Esophagus muscularis mucosa (tissue), 4 donors: Measurements from ENCODE around the gene CHST12. TPM values are rescaled to one million over a fixed set of nuclear protein-coding genes. Genes with fewer than 3 reads are reported as not detected.

Experiments
- DNase-seq: peaks from one replicate; pipeline ENCODE4 v3.0.0-alpha.2; 2017; ENCODE audit errors: extremely low spot score
- H3K27ac ChIP-seq, 4 donors: fragments of 200-600 bp; sonication (generic); replicated peaks in 1 of 4; 1 replicate in 3 of 4; 2 replicates in 1 of 4; pipeline ENCODE4 v1.5.1; 2016 to 2019; ENCODE audit warnings: mild to moderate bottlenecking in 1 of 4
- H3K27me3 ChIP-seq, 4 donors: fragments of 200-600 bp; sonication (generic); one replicate each; pipeline versions ENCODE4 v1.5.1 to v1.6.0; 2016 to 2019
- H3K36me3 ChIP-seq, 4 donors: fragments of 200-600 bp; sonication (generic); one replicate each; pipeline ENCODE4 v1.5.1; 2016 to 2019
- H3K4me1 ChIP-seq, 4 donors: fragments of 200-600 bp; sonication (generic); one replicate each; pipeline ENCODE4 v1.5.1; 2016 to 2019
- H3K4me3 ChIP-seq, 4 donors: fragments of 200-600 bp; sonication (generic); 1 replicate in 2 of 4; 2 replicates in 2 of 4; pipeline ENCODE4 v1.5.1; 2016 to 2019; ENCODE audit warnings: mild to moderate bottlenecking in 4 of 4, moderate library complexity in 1 of 4
- H3K9me3 ChIP-seq, 4 donors: fragments of 200-600 bp; sonication (generic); 1 replicate in 3 of 4; 2 replicates in 1 of 4; pipeline ENCODE4 v1.5.1; 2016 to 2019
- CTCF ChIP-seq, 3 experiments: fragments of 200-600 bp in 2 of 3; fragments of 450-650 bp in 1 of 3; sonication (generic) in 2 of 3; IDR thresholded peaks; one replicate each; pipeline ENCODE4 v1.5.1; 2017 to 2019; ENCODE audit warnings: antibody characterized with exemption in 3 of 3, mild to moderate bottlenecking in 2 of 3, moderate library complexity in 1 of 3
- EP300 ChIP-seq: sonication (generic); formaldehyde crosslinking; IDR thresholded peaks from one replicate; pipeline ENCODE4 v1.6.1; 2017; ENCODE audit warnings: antibody characterized with exemption
- POLR2A ChIP-seq: fragments of 450-650 bp; IDR thresholded peaks from one replicate; pipeline ENCODE4 v1.6.1; 2017; ENCODE audit warnings: antibody characterized with exemption, moderate library complexity, mild to moderate bottlenecking, low read depth
- POLR2AphosphoS5 ChIP-seq, 2 donors: sonication (generic); formaldehyde crosslinking; IDR thresholded peaks; one replicate each; pipeline ENCODE4 v1.6.1; 2017; ENCODE audit warnings: antibody characterized with exemption in 2 of 2
- WGBS: methylation state at CpG from one replicate; pipeline ENCODE4 v1.1.5; 2018; 5-methylcytosine and 5-hydroxymethylcytosine counted together
- intact Hi-C: fragments of 100-400 bp; cut with DNase I; formaldehyde crosslinking; loops from one replicate; pipeline ENCODE4 v1.15.1; 2023
- total RNA-seq, 4 donors: library from RNA; depleted of rRNA; stranded (reverse); fragments of >200 nt; gene quantifications; one replicate each; pipeline versions ENCODE4 v1.1.0 to v1.2.1, GENCODE V29; 2016

CHST12 gene
- total RNA-seq, 4 donors from 2014 or later = 6.6 to 24.0 (median 14.8) TPM

- TF ChIP-seq CTCF (IDR thresholded peaks at IDR 0.05) (no peak), EP300 (no peak), POLR2AphosphoS5 (IDR thresholded peaks at IDR 0.05) (no peak), POLR2A (no peak)
- Histone ChIP-seq H3K4me3 (peak overlapping the region in 3 of 4 donors; percentile 85 to 99 (median 96)), H3K27ac (no peak overlapping the region), H3K4me1 (peaks cover 42 to 72% (median 63%) of the 10 kb centered on the region in 4 donors), H3K36me3 (no peaks in the 10 kb centered on the region), H3K27me3 (no peaks in the 10 kb centered on the region), H3K9me3 (no peaks in the 10 kb centered on the region)
- WGBS = 91% methylated on average over 10 of the region's 10 CpGs
- no peak for DNase-seq
- intact Hi-C loops = no loop called here
Measured at GRCh38 chr7:2405201-2405600, 1.8 kb downstream of the CHST12 start.

GRCh38 chr7:2405601-2406345 is 2.4 kb downstream of the CHST12 start:
- H3K4me3 ChIP-seq = peak overlapping the region in 1 of 4 donors; percentile 99
- no peaks in the 10 kb centered on the region for H3K9me3 ChIP-seq
- H3K4me1 ChIP-seq = peaks cover 37 to 72% (median 63%) of the 10 kb centered on the region in 4 donors
- WGBS = 83% methylated on average over 21 of the region's 21 CpGs
- DNase-seq = no peak
- no peak overlapping the region for H3K27ac ChIP-seq
- TF ChIP-seq EP300 (no peak), CTCF (IDR thresholded peaks at IDR 0.05) (no peak), POLR2AphosphoS5 (IDR thresholded peaks at IDR 0.05) (no peak), POLR2A (no peak)
- no peaks in the 10 kb centered on the region for H3K27me3 ChIP-seq
- H3K36me3 ChIP-seq = no peaks in the 10 kb centered on the region
- intact Hi-C loops = no loop called here

GRCh38 chr7:2409745-2410414 is 6.5 kb downstream of the CHST12 start:
- 56% methylated on average over 15 of the region's 15 CpGs for WGBS
- Histone ChIP-seq H3K4me1 (peaks cover 47 to 79% (median 73%) of the 10 kb centered on the region in 4 donors), H3K4me3 (no peak overlapping the region), H3K27ac (peak overlapping the region; percentile 34 to 52 (median 43)), H3K36me3 (no peaks in the 10 kb centered on the region), H3K9me3 (no peaks in the 10 kb centered on the region), H3K27me3 (no peaks in the 10 kb centered on the region)
- intact Hi-C loops = no loop called here
- no peak for DNase-seq
- TF ChIP-seq EP300 (no peak), CTCF (IDR thresholded peaks at IDR 0.05) (no peak), POLR2A (no peak), POLR2AphosphoS5 (IDR thresholded peaks at IDR 0.05) (no peak)

- no peaks in the 10 kb centered on the region for H3K27me3 ChIP-seq
- WGBS = 100% methylated on average over 1 of the region's 1 CpG
- H3K9me3 ChIP-seq = no peaks in the 10 kb centered on the region
- TF ChIP-seq CTCF (IDR thresholded peaks at IDR 0.05) (no peak), EP300 (no peak), POLR2AphosphoS5 (IDR thresholded peaks at IDR 0.05) (no peak), POLR2A (no peak)
- peak overlapping the region in 3 of 4 donors; percentile 34 to 52 (median 35) for H3K27ac ChIP-seq
- no peaks in the 10 kb centered on the region for H3K36me3 ChIP-seq
- H3K4me1 ChIP-seq = peaks cover 37 to 67% (median 62%) of the 10 kb centered on the region in 4 donors
- intact Hi-C loops = no loop called here
- no peak for DNase-seq
- H3K4me3 ChIP-seq = no peak overlapping the region
Measured at GRCh38 chr7:2411049-2411448, 7.6 kb downstream of the CHST12 start.
